SIG-M5 (cell line): ENCODE measurements around the gene HORMAD2.
"Not testable (repeated sequence)": the region's sequence is repeated elsewhere in the genome, so short reads cannot be mapped to it uniquely, and the experiment has no call there.

Source experiments
- DNase-seq: peaks from one replicate; lab custom pipeline; 2025; lab: John Stamatoyannopoulos, UW

HORMAD2 gene

GRCh38 chr22:30057375-30057774, 22.9 kb upstream of the HORMAD2 start:
- no peak for DNase-seq

- not testable (repeated sequence) for DNase-seq
These were observed 20.8 kb upstream of the HORMAD2 start for GRCh38 chr22:30059346-30060020.

GRCh38 chr22:30061094-30061493, 19.2 kb upstream of the HORMAD2 start:
- not testable (repeated sequence) for DNase-seq

- no peak for DNase-seq
These were observed 18.0 kb upstream of the HORMAD2 start for GRCh38 chr22:30062259-30062658.

GRCh38 chr22:30062950-30063349, 17.3 kb upstream of the HORMAD2 start:
- no peak for DNase-seq

- no peak for DNase-seq
These were observed 16.1 kb upstream of the HORMAD2 start for GRCh38 chr22:30064172-30064571.

- no peak for DNase-seq
These were observed 6.5 kb upstream of the HORMAD2 start for GRCh38 chr22:30073743-30074142.

- no peak for DNase-seq
These were observed 6.1 kb upstream of the HORMAD2 start for GRCh38 chr22:30074147-30074546.

GRCh38 chr22:30074994-30075393, 5.3 kb upstream of the HORMAD2 start:
- no peak for DNase-seq

- DNase-seq: no peak
These were observed 2.9 kb upstream of the HORMAD2 start for GRCh38 chr22:30077279-30077880.

GRCh38 chr22:30078320-30079311, 1.6 kb upstream of the HORMAD2 start:
- no peak for DNase-seq

GRCh38 chr22:30080805-30081204, 541 bp downstream of the HORMAD2 start:
- no peak for DNase-seq

GRCh38 chr22:30086496-30086895, 6.2 kb downstream of the HORMAD2 start:
- DNase-seq: no peak

GRCh38 chr22:30087037-30087436, 6.8 kb downstream of the HORMAD2 start:
- DNase-seq: not testable (repeated sequence)

GRCh38 chr22:30087611-30088010, 7.3 kb downstream of the HORMAD2 start:
- no peak for DNase-seq

GRCh38 chr22:30088468-30088867, 8.2 kb downstream of the HORMAD2 start:
- DNase-seq: no peak

GRCh38 chr22:30089655-30089974, 9.4 kb downstream of the HORMAD2 start:
- DNase-seq: no peak

GRCh38 chr22:30092686-30093085, 12.4 kb downstream of the HORMAD2 start:
- DNase-seq: no peak

- no peak for DNase-seq
These were observed 14.5 kb downstream of the HORMAD2 start for GRCh38 chr22:30094804-30095203.

- DNase-seq: no peak
These were observed 17.6 kb downstream of the HORMAD2 start for GRCh38 chr22:30097861-30098260.

- not testable (repeated sequence) for DNase-seq
These were observed 20.5 kb downstream of the HORMAD2 start for GRCh38 chr22:30100770-30101169.

GRCh38 chr22:30104501-30105156, 24.4 kb downstream of the HORMAD2 start:
- DNase-seq: no peak
